Tibial nerve (tissue), 4 donors: ENCODE results near the gene RAB30. TPM values are rescaled to one million over a fixed set of nuclear protein-coding genes. Genes with fewer than 3 reads are reported as not detected.

Source experiments
- DNase-seq, 2 donors: peaks; one replicate each; pipeline ENCODE4 v3.0.0-alpha.2; 2019; ENCODE audit warnings: low spot score in 2 of 2
- H3K27ac ChIP-seq, 4 donors: fragments of 200-600 bp; sonication (generic) in 3 of 4; one replicate each; pipeline ENCODE4 v1.5.1; 2017 to 2019; ENCODE audit warnings: mild to moderate bottlenecking in 1 of 4
- H3K27me3 ChIP-seq, 2 donors: fragments of 200-600 bp; sonication (generic) in 1 of 2; one replicate each; pipeline versions ENCODE4 v1.5.1 to v1.6.0; 2017 to 2019
- H3K36me3 ChIP-seq, 3 donors: fragments of 200-600 bp; sonication (generic); one replicate each; pipeline ENCODE4 v1.5.1; 2018 to 2019
- H3K4me1 ChIP-seq, 4 donors: fragments of 200-600 bp; sonication (generic) in 3 of 4; one replicate each; pipeline ENCODE4 v1.5.1; 2017 to 2019
- H3K4me3 ChIP-seq, 4 donors: fragments of 200-600 bp; sonication (generic) in 3 of 4; one replicate each; pipeline ENCODE4 v1.5.1; 2017 to 2019; ENCODE audit warnings: mild to moderate bottlenecking in 1 of 4, moderate library complexity in 1 of 4
- H3K9me3 ChIP-seq, 4 donors: fragments of 200-600 bp; sonication (generic) in 3 of 4; one replicate each; pipeline ENCODE4 v1.5.1; 2017 to 2019
- EP300 ChIP-seq, 2 donors: sonication (generic); formaldehyde crosslinking; IDR thresholded peaks; one replicate each; pipeline ENCODE4 v1.6.1; 2017; ENCODE audit warnings: antibody characterized with exemption in 2 of 2, mild to moderate bottlenecking in 1 of 2
- POLR2A ChIP-seq, 2 donors: fragments of 450-650 bp; IDR thresholded peaks; one replicate each; pipeline ENCODE4 v1.6.1; 2017; ENCODE audit warnings: antibody characterized with exemption in 2 of 2, mild to moderate bottlenecking in 2 of 2, moderate library complexity in 2 of 2
- WGBS, 2 donors: methylation state at CpG; one replicate each; pipeline ENCODE4 v1.1.5; 2018; 5-methylcytosine and 5-hydroxymethylcytosine counted together
- total RNA-seq, 4 donors: library from RNA; depleted of rRNA; stranded (reverse); fragments of >200 nt; gene quantifications; one replicate each; pipeline ENCODE4 v1.1.0, GENCODE V29; 2016
- TF ChIP-seq, protein P1 (sequence below), 5 experiments: fragments of 200-600 bp in 3 of 5; fragments of 450-650 bp in 2 of 5; sonication (generic) in 3 of 5; IDR thresholded peaks; one replicate each; pipeline ENCODE4 v1.5.1; 2016 to 2019; ENCODE audit warnings: antibody characterized with exemption in 5 of 5, mild to moderate bottlenecking in 3 of 5, moderate library complexity in 2 of 5

The RAB30 gene
- total RNA-seq, 4 donors from 2014 or later: 19.8 to 50.4 (median 31.2) TPM

GRCh38 chr11:83102834-83103233 is 31.1 kb upstream of the RAB30 start:
- H3K4me3 ChIP-seq: no peak overlapping the region
- peak overlapping the region in 2 of 4 donors; percentile 34 to 62 for H3K27ac ChIP-seq
- no peaks in the 10 kb centered on the region for H3K27me3 ChIP-seq
- H3K9me3 ChIP-seq: no peaks in the 10 kb centered on the region
- DNase-seq: no peak
- 53 to 57% methylated on average over 3 of the region's 3 CpGs for WGBS, 2 donors
- H3K36me3 ChIP-seq: no peaks in the 10 kb centered on the region
- TF ChIP-seq, protein P1, sequence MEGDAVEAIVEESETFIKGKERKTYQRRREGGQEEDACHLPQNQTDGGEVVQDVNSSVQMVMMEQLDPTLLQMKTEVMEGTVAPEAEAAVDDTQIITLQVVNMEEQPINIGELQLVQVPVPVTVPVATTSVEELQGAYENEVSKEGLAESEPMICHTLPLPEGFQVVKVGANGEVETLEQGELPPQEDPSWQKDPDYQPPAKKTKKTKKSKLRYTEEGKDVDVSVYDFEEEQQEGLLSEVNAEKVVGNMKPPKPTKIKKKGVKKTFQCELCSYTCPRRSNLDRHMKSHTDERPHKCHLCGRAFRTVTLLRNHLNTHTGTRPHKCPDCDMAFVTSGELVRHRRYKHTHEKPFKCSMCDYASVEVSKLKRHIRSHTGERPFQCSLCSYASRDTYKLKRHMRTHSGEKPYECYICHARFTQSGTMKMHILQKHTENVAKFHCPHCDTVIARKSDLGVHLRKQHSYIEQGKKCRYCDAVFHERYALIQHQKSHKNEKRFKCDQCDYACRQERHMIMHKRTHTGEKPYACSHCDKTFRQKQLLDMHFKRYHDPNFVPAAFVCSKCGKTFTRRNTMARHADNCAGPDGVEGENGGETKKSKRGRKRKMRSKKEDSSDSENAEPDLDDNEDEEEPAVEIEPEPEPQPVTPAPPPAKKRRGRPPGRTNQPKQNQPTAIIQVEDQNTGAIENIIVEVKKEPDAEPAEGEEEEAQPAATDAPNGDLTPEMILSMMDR (IDR thresholded peaks at IDR 0.05): no peak
- no peak for TF ChIP-seq POLR2A (IDR thresholded peaks at IDR 0.05)
- H3K4me1 ChIP-seq: peaks cover 0 to 5% (median 0%) of the 10 kb centered on the region in 4 donors

GRCh38 chr11:83097429-83098075 is 25.9 kb upstream of the RAB30 start:
- no peaks in the 10 kb centered on the region for H3K36me3 ChIP-seq
- H3K9me3 ChIP-seq: no peaks in the 10 kb centered on the region
- no peaks in the 10 kb centered on the region for H3K27me3 ChIP-seq
- DNase-seq: no peak
- WGBS, 2 donors: 32 to 35% methylated on average over 3 of the region's 3 CpGs
- H3K4me1 ChIP-seq: peaks cover 0 to 5% (median 0%) of the 10 kb centered on the region in 4 donors
- no peak for TF ChIP-seq POLR2A (IDR thresholded peaks at IDR 0.05)
- TF ChIP-seq, protein P1 (IDR thresholded peaks at IDR 0.05): no peak
- TF ChIP-seq EP300 (IDR thresholded peaks at IDR 0.05): no peak
- H3K27ac ChIP-seq: no peak overlapping the region
- no peak overlapping the region for H3K4me3 ChIP-seq

DNA sequence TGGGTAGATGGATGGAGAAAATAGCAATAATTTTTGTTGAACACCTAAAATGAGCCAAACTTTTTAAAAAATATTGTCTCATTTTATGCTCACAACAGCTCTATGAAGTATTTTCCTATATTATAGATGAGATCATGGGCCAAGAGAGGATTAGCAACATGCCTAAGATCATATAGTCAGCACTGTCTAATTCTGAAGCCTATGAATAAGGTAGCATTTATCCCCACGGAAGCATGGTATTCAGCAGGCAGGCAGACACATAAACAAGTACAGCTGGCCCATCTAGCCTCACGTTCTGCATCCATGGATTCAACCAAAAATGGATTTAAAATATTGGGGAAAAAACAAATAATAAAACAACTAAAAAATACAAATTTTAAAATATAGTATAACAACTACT is 21.9 kb upstream of the RAB30 start:
- Histone ChIP-seq H3K9me3 (no peaks in the 10 kb centered on the region), H3K27me3 (no peaks in the 10 kb centered on the region), H3K36me3 (no peaks in the 10 kb centered on the region), H3K4me3 (no peak overlapping the region), H3K27ac (no peak overlapping the region), H3K4me1 (peaks cover 0 to 5% (median 0%) of the 10 kb centered on the region in 4 donors)
- TF ChIP-seq EP300 (IDR thresholded peaks at IDR 0.05): no peak
- no peak for TF ChIP-seq POLR2A (IDR thresholded peaks at IDR 0.05)
- TF ChIP-seq, protein P1 (IDR thresholded peaks at IDR 0.05): no peak
- 37% methylated on average over 2 of the region's 2 CpGs for WGBS, 2 donors
- no peak for DNase-seq

DNA sequence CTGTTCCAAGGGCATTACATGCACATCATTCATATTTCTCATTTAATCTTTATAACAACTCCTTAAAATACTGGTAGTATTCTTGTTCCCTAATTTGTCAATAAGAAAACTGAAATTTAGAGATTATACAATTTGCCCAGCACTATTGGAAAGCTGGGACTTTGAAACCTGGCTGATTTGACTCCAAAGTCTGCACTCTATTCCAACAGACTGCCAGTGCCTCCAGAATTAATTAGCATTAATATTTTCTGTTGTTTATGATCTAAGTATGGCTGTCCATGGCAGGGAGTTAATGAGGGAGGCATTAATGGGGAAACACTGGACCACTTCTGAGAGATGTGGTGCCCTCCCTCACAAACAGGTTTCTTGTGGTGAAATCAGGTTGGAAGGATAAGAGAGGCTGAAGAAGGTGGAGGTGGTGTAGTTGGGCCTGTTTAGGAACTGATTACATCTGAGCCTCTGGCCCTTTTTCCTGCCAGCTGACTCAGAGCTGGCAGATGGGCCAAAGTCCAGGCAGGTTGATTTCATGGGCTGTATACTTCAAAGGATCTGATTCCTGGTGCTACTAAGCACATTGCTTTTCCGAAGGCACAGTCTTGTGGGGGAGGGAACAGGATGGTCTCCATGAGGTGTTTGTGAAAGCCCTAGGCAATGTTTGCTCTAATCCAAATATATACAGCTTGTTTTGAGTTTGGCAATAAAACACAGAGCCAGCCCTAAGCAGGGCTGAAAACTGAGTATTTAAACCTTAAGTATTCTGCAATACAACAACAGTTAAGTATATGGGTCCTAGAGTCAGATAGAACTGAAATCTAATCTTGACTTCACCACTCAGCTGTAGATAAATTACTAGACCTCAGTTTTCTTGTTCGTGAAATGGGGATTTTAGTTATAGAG is 21.0 kb upstream of the RAB30 start:
- DNase-seq: no peak
- no peak overlapping the region for H3K27ac ChIP-seq
- 60 to 74% methylated on average over 2 of the region's 2 CpGs for WGBS, 2 donors
- H3K27me3 ChIP-seq: no peaks in the 10 kb centered on the region
- TF ChIP-seq EP300 (IDR thresholded peaks at IDR 0.05): no peak
- no peak for TF ChIP-seq POLR2A (IDR thresholded peaks at IDR 0.05)
- TF ChIP-seq, protein P1 (IDR thresholded peaks at IDR 0.05): no peak
- peaks cover 0 to 6% (median 0%) of the 10 kb centered on the region in 4 donors for H3K4me1 ChIP-seq
- no peaks in the 10 kb centered on the region for H3K9me3 ChIP-seq
- no peak overlapping the region for H3K4me3 ChIP-seq
- no peaks in the 10 kb centered on the region for H3K36me3 ChIP-seq

DNA sequence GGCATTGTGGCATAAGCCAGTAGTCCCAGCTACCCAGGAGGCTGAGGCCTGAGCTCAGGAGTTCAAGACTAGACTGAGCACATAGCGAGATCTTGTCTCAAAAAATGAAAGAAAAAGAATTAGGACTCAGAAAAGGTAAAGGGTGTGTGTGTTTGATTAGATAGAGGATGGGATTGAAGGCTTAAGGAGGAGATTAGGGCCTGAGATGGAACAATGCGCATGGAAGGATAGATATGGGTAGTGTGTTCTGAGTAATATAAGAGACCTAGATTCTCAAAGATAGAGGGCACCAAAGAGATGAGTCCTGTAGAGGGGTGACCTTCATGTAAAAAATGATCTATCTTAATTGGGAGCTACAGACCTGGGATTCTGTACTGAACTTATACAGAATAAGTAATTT is 17.3 kb upstream of the RAB30 start:
- Histone ChIP-seq H3K27me3 (no peaks in the 10 kb centered on the region), H3K4me1 (peaks cover 0 to 16% (median 0%) of the 10 kb centered on the region in 4 donors), H3K9me3 (no peaks in the 10 kb centered on the region), H3K4me3 (no peak overlapping the region), H3K27ac (no peak overlapping the region), H3K36me3 (no peaks in the 10 kb centered on the region)
- no peak for DNase-seq
- TF ChIP-seq EP300 (IDR thresholded peaks at IDR 0.05) (no peak), POLR2A (IDR thresholded peaks at IDR 0.05) (no peak)
- TF ChIP-seq, protein P1 (IDR thresholded peaks at IDR 0.05): no peak
- 95 to 96% methylated on average over 2 of the region's 2 CpGs for WGBS, 2 donors
